VCaP (cell line): Measurements from ENCODE around the gene CEP164.

ENCODE experiments used
- H3K27ac ChIP-seq: fragments of 450-650 bp; 2 replicates; pipeline ENCODE4 v1.5.1; 2017
- CTCF ChIP-seq: fragments of 450-650 bp; conservative IDR thresholded peaks from 2 replicates; pipeline ENCODE4 v1.5.1; 2017; ENCODE audit warnings: mild to moderate bottlenecking, moderate library complexity

Gene CEP164

GRCh38 chr11:117431436-117431835 lies 103.8 kb downstream of the CEP164 start:
- H3K27ac ChIP-seq: no peak overlapping the region
- no peak for TF ChIP-seq CTCF

GRCh38 chr11:117433717-117434116 lies 106.1 kb downstream of the CEP164 start:
- H3K27ac ChIP-seq: no peak overlapping the region
- TF ChIP-seq CTCF: no peak

- TF ChIP-seq CTCF: no peak
- no peak overlapping the region for H3K27ac ChIP-seq
These were observed 106.8 kb downstream of the CEP164 start for GRCh38 chr11:117434481-117434880.

GRCh38 chr11:117435326-117435725 lies 107.7 kb downstream of the CEP164 start:
- no peak overlapping the region for H3K27ac ChIP-seq

GRCh38 chr11:117437041-117437790 lies 109.6 kb downstream of the CEP164 start:
- no peak for TF ChIP-seq CTCF

More at GRCh38 chr11:117435326-117435725, 107.7 kb downstream of the CEP164 start:
- no peak for TF ChIP-seq CTCF

GRCh38 chr11:117437791-117438130 lies 110.1 kb downstream of the CEP164 start:
- TF ChIP-seq CTCF: no peak
- no peak overlapping the region for H3K27ac ChIP-seq

More at GRCh38 chr11:117437041-117437790, 109.6 kb downstream of the CEP164 start:
- H3K27ac ChIP-seq: no peak overlapping the region

GRCh38 chr11:117438371-117439000 lies 110.8 kb downstream of the CEP164 start:
- no peak for TF ChIP-seq CTCF
- H3K27ac ChIP-seq: no peak overlapping the region
